Measurements from ENCODE around the gene FBXW8.

DNA sequence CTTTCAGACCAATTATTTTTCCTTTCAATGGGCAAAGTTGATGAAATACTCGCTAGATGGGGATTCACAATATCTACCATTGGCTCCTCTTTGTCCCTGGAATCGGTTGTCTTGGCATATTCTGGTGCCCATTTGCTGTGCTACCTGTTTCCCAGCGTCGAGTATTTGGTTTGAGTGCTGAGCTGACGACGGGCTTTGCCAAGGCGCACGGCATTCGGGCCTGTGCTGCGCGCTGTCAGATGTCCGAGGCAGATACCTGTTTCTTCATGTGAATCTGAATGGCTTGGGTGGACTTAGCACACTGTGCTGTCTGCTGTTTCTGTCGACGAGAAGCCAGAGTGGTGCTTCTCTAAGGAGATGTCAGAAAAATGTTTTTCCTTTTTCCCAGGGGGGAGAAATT is 107.5 kb downstream of the FBXW8 start:
- TF ChIP-seq, protein P1, sequence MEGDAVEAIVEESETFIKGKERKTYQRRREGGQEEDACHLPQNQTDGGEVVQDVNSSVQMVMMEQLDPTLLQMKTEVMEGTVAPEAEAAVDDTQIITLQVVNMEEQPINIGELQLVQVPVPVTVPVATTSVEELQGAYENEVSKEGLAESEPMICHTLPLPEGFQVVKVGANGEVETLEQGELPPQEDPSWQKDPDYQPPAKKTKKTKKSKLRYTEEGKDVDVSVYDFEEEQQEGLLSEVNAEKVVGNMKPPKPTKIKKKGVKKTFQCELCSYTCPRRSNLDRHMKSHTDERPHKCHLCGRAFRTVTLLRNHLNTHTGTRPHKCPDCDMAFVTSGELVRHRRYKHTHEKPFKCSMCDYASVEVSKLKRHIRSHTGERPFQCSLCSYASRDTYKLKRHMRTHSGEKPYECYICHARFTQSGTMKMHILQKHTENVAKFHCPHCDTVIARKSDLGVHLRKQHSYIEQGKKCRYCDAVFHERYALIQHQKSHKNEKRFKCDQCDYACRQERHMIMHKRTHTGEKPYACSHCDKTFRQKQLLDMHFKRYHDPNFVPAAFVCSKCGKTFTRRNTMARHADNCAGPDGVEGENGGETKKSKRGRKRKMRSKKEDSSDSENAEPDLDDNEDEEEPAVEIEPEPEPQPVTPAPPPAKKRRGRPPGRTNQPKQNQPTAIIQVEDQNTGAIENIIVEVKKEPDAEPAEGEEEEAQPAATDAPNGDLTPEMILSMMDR (IDR thresholded peaks at IDR 0.05 in 4 of 5, conservative IDR thresholded peaks at IDR 0.05 in 1 of 5): no peak
- no peak for TF ChIP-seq POLR2A (IDR thresholded peaks at IDR 0.05)
